GM12864 (cell line): Measurements from ENCODE around the gene RBFOX1.

ENCODE experiments used
- DNase-seq: peaks from one replicate; pipeline ENCODE4 v3.0.0-alpha.2; 2011; ENCODE audit warnings: low read depth
- H3K4me3 ChIP-seq: 2 replicates; pipeline ENCODE4 v1.5.1; 2011; ENCODE audit warnings: mild to moderate bottlenecking, low read depth, low read length, control low read depth
- CTCF ChIP-seq: IDR thresholded peaks from 2 replicates; pipeline ENCODE4 v1.5.1; 2011; ENCODE audit warnings: low read depth, mild to moderate bottlenecking, moderate library complexity, low read length, control low read depth, inconsistent platforms; ENCODE audit errors: missing control alignments

RBFOX1 gene

DNA sequence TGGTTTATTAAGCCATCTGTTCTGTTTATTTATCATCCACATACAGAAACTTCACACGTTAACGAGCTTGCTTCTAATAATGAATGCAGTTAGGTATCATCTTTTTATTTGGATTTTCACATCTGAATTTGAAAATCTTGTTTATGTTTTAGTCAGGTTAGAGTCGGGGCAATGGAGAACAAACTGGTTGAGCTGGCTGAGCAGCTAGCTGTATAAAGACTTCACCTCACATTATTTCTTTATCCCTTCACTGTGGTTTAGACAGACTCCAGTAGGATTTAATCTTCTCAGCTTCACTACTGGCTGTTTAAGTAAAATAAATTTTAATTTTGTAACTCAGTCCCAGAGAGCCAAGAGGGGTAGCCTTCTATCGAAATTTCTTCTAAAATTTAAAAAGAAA lies 415.9 kb downstream of the RBFOX1 start:
- no peak overlapping the region for H3K4me3 ChIP-seq
- TF ChIP-seq CTCF: no peak
- DNase-seq: no peak

DNA sequence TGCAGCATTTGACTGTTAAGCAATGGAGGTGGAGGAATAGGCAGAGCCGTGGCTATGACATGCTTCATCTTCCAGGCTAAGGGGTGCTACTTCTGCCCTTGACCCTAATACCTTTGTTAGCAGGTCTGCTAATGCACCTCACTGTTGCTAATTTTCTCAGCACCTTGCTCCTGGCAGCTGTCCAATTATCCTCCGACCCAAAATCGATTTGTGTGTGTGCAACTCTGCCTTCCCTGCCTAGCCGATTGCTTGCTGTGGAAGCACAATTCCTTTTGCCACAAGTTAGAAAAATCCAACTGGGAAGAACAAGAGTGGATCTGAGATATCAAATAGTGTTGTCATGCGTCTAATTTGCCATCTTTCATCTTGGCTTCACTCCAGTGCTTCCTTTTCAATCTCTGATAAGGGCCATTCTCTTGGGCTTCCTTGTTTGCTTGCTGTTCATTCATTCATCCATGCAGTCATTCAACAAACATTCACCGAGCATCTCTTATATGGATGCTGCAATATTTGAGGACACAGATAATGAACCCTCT lies 422.8 kb downstream of the RBFOX1 start:
- no peak for DNase-seq
- no peak for TF ChIP-seq CTCF
- no peak overlapping the region for H3K4me3 ChIP-seq
